ENCODE data around the gene PPHLN1. TPM values are rescaled to one million over a fixed set of nuclear protein-coding genes. Genes with fewer than 3 reads are reported as not detected.
"Not testable (repeated sequence)": the region's sequence is repeated elsewhere in the genome, so short reads cannot be mapped to it uniquely, and the experiment has no call there.

Gene PPHLN1
- total and polyA plus RNA-seq, 2 donors (not counting 1 experiment from before 2014, with no cell fraction given): 47.6 to 91.4 TPM

DNA sequence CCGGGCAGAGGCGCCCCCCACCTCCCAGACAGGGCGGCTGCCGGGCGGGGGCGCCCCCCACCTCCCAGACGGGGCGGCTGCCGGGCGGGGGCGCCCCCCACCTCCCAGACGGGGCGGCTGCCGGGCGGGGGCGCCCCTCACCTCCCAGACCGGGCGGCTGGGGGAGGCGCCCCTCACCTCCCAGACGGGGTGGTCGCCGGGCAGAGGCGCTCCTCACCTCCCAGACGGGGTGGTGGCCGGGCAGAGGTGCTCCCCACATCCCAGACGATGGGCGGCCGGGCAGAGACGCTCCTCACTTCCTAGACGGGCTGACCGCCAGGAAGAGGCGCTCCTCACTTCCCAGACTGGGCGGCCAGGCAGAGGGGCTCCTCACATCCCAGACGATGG is 24.0 kb downstream of the PPHLN1 start:
- not testable (repeated sequence) for H3K79me2 ChIP-seq (ENCODE audit: control insufficient read depth, insufficient read depth, low read length); H3K4me3 ChIP-seq (replicated peaks in 1 of 4; ENCODE audit: control extremely low read depth in 1 of 4, insufficient read depth in 1 of 4, low read depth in 3 of 4, low read length in 4 of 4); H3K9me3 ChIP-seq (ENCODE audit: control insufficient read depth, insufficient read depth, low read depth, low read length); DNase-seq (ENCODE audit: low read depth in 2 of 2); H3K27me3 ChIP-seq (ENCODE audit: control insufficient read depth, insufficient read depth, low read length); H3K27ac ChIP-seq (ENCODE audit: insufficient read depth, low read length); H3K9ac ChIP-seq (ENCODE audit: insufficient read depth, low read length); H3K4me1 ChIP-seq (ENCODE audit: control insufficient read depth, extremely low read depth, insufficient read depth, low read length); H4K20me1 ChIP-seq (ENCODE audit: control insufficient read depth, extremely low read depth, insufficient read depth, low read length); H2AFZ ChIP-seq (ENCODE audit: low read length); H3K36me3 ChIP-seq (ENCODE audit: control insufficient read depth, insufficient read depth, low read length); H3K4me2 ChIP-seq (ENCODE audit: extremely low read depth, insufficient read depth, low read length)

DNA sequence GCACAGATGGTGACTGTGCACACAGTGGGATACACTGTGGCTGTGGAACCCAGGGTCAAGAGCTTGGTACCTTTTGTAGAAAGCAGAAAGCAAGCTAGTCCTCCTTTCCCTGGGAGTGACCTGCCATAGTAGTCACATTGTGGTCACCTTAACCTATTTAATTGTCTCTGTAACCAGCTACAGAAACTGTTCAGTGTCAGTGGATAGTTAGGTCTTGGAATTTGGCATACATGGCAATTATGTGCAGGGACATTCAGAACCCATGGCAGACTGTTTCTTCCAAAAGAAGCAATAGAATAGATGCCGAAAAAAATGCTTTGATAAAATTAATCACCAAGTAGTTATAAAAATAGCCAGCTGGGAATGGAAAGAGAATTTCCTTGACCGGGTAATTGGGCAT is 30.4 kb downstream of the PPHLN1 start:
- H3K27me3 ChIP-seq (ENCODE audit: control insufficient read depth, insufficient read depth, low read length): no peaks in the 10 kb centered on the region
- no peak overlapping the region for H3K27ac ChIP-seq (ENCODE audit: insufficient read depth, low read length)
- H3K4me1 ChIP-seq (ENCODE audit: control insufficient read depth, extremely low read depth, insufficient read depth, low read length): no peaks in the 10 kb centered on the region
- no peaks in the 10 kb centered on the region for H3K79me2 ChIP-seq (ENCODE audit: control insufficient read depth, insufficient read depth, low read length)
- H3K4me2 ChIP-seq (ENCODE audit: extremely low read depth, insufficient read depth, low read length): no peak overlapping the region
- H3K36me3 ChIP-seq (ENCODE audit: control insufficient read depth, insufficient read depth, low read length): no peaks in the 10 kb centered on the region
- TF ChIP-seq CTCF (conservative IDR thresholded peaks at IDR 0.05 in 1 of 2, IDR thresholded peaks at IDR 0.05 in 1 of 2; ENCODE audit: low read depth in 1 of 2, low read length in 2 of 2) (no peak), EZH2 (IDR thresholded peaks at IDR 0.05; ENCODE audit: low read length, missing control alignments) (no peak)
- no peaks in the 10 kb centered on the region for H3K9me3 ChIP-seq (ENCODE audit: control insufficient read depth, insufficient read depth, low read depth, low read length)
- H2AFZ ChIP-seq (ENCODE audit: low read length): no peak overlapping the region
- H4K20me1 ChIP-seq (ENCODE audit: control insufficient read depth, extremely low read depth, insufficient read depth, low read length): no peaks in the 10 kb centered on the region
- no peak overlapping the region for H3K9ac ChIP-seq (ENCODE audit: insufficient read depth, low read length)
- no peak overlapping the region for H3K4me3 ChIP-seq (replicated peaks in 1 of 4; ENCODE audit: control extremely low read depth in 1 of 4, insufficient read depth in 1 of 4, low read depth in 3 of 4, low read length in 4 of 4)
- DNase-seq (ENCODE audit: low read depth in 2 of 2): no peak

DNA sequence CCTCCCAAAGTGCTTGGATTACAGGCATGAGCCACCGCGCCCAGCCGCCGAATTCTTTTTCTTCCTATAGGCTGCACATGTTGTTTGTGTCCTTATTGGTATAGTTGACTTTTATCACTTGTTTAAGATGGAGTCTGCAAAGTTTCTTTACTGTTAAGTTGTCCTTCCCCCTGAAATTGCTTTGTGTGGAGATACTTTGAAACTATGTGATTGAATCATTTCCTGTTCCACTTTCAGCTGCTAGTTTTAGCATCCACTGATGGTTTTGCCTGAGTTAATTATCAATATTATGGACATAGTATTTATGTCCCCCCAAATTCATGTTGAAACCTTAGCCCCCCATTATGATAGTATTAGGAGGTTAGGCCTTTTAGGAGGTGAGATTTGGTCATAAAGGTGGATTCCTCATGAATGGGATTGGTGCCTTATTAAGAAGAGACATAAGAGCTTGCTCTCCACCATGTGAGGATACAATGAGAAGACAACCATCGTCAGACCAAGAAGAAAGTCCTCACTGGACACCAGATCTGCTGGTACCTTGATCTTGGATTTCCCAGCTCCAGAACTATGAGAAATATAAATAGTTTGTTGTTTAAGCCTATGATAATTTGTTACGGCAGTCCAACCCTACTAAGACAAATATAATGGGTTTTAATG is 34.9 kb downstream of the PPHLN1 start:
- no peak overlapping the region for H3K4me2 ChIP-seq (ENCODE audit: extremely low read depth, insufficient read depth, low read length)
- DNase-seq (ENCODE audit: low read depth in 2 of 2): peak in 1 of 2 donors; percentile 20
- no peak overlapping the region for H3K27ac ChIP-seq (ENCODE audit: insufficient read depth, low read length)
- H3K4me1 ChIP-seq (ENCODE audit: control insufficient read depth, extremely low read depth, insufficient read depth, low read length): no peaks in the 10 kb centered on the region
- no peaks in the 10 kb centered on the region for H3K9me3 ChIP-seq (ENCODE audit: control insufficient read depth, insufficient read depth, low read depth, low read length)
- H3K27me3 ChIP-seq (ENCODE audit: control insufficient read depth, insufficient read depth, low read length): no peaks in the 10 kb centered on the region
- no peaks in the 10 kb centered on the region for H3K79me2 ChIP-seq (ENCODE audit: control insufficient read depth, insufficient read depth, low read length)
- H3K9ac ChIP-seq (ENCODE audit: insufficient read depth, low read length): no peak overlapping the region
- no peaks in the 10 kb centered on the region for H4K20me1 ChIP-seq (ENCODE audit: control insufficient read depth, extremely low read depth, insufficient read depth, low read length)
- H2AFZ ChIP-seq (ENCODE audit: low read length): no peak overlapping the region
- no peak for TF ChIP-seq CTCF (conservative IDR thresholded peaks at IDR 0.05 in 1 of 2, IDR thresholded peaks at IDR 0.05 in 1 of 2; ENCODE audit: low read depth in 1 of 2, low read length in 2 of 2)
- TF ChIP-seq EZH2 (IDR thresholded peaks at IDR 0.05; ENCODE audit: low read length, missing control alignments): no peak
- H3K4me3 ChIP-seq (replicated peaks in 1 of 4; ENCODE audit: control extremely low read depth in 1 of 4, insufficient read depth in 1 of 4, low read depth in 3 of 4, low read length in 4 of 4): no peak overlapping the region
- no peaks in the 10 kb centered on the region for H3K36me3 ChIP-seq (ENCODE audit: control insufficient read depth, insufficient read depth, low read length)

Measured in fibroblast of lung (primary cell).